HepG2 (cell line): ENCODE results near the gene LRRC45. TPM values are rescaled to one million over a fixed set of nuclear protein-coding genes. Genes with fewer than 3 reads are reported as not detected.
A peak's percentile ranks its signal among the peaks of the same experiment; 100 is the strongest.

Experiments used
- ATAC-seq: fragments of 200-7000 bp; cut with Tn5 transposase; 3 replicates; pipeline ENCODE4 v1.9.1; 2020; ENCODE audit warnings: mild to moderate bottlenecking, moderate library complexity
- Bru-seq: library from RNA; stranded (reverse); fragments of 400-500 nt; gene quantifications from one replicate; lab custom pipeline; 2021; lab: Mats Ljungman, UMichigan
- BruChase-seq, 2 experiments: library from RNA; stranded (reverse); fragments of 400-500 nt; gene quantifications; one replicate each; lab custom pipeline; 2021; lab: Mats Ljungman, UMichigan
- BruUV-seq: library from RNA; stranded (reverse); fragments of 400-500 nt; replicated peaks from 2 replicates; lab custom pipeline; 2021; lab: Mats Ljungman, UMichigan
- CTCF ChIA-PET: fragments of 300-600 bp; formaldehyde crosslinking; extraction: SDS; loops from one replicate; lab custom pipeline; 2021; ENCODE audit warnings: low total read pairs, inconsistent platforms, low intra/inter-chr PET ratio; lab: Yijun Ruan, JAX
- POLR2A ChIA-PET: fragments of 350-600 bp; sonication (Branson Sonifier 250); formaldehyde crosslinking; loops from one replicate; lab custom pipeline; 2020; ENCODE audit warnings: antibody characterized with exemption, inconsistent platforms; lab: Yijun Ruan, JAX
- DNase-seq: peaks from one replicate; pipeline ENCODE4 v3.0.0-alpha.2; 2015; ENCODE audit warnings: low spot score
- FAIRE-seq: peaks from 3 replicates; lab custom pipeline; 2011; peaks lifted over from hg19 to GRCh38; lab: Jason Lieb, UNC
- H2AFZ ChIP-seq: one replicate; pipeline ENCODE4 v1.6.1; 2011; ENCODE audit warnings: low read length, inconsistent platforms
- H3K27ac ChIP-seq: fragments of 300-600 bp; 3 replicates; pipeline ENCODE4 v1.8.0; 2011; ENCODE audit warnings: mixed run types, mild to moderate bottlenecking, mixed read lengths, low read length, inconsistent platforms; ENCODE audit not compliant: insufficient read depth; ENCODE audit errors: extremely low read length
- H3K27me3 ChIP-seq, 2 experiments: fragments of 200-600 bp in 1 of 2; 2 replicates in 1 of 2; 3 replicates in 1 of 2; pipeline versions ENCODE4 v1.6.0 to v1.8.0; 2011; ENCODE audit warnings: low read length in 2 of 2, mild to moderate bottlenecking in 2 of 2, moderate library complexity in 2 of 2, inconsistent platforms in 1 of 2; ENCODE audit not compliant: insufficient read depth in 2 of 2, control insufficient read depth in 1 of 2
- H3K36me3 ChIP-seq, 2 experiments: fragments of 200-600 bp in 1 of 2; replicated peaks in 1 of 2; 2 replicates in 1 of 2; 3 replicates in 1 of 2; pipeline versions ENCODE4 v1.5.1 to v1.8.0; 2011; ENCODE audit warnings: low read length in 2 of 2, inconsistent platforms in 1 of 2; ENCODE audit not compliant: insufficient read depth in 2 of 2, control insufficient read depth in 1 of 2
- H3K4me1 ChIP-seq: 2 replicates; pipeline ENCODE4 v1.5.1; 2012; ENCODE audit warnings: low read length, inconsistent platforms; ENCODE audit not compliant: insufficient read depth
- H3K4me2 ChIP-seq: 2 replicates; pipeline ENCODE4 v1.6.0; 2011; ENCODE audit warnings: low read depth, low read length, inconsistent platforms
- H3K4me3 ChIP-seq, 3 experiments: fragments of 200-600 bp in 1 of 3; sonication (generic), shearing (Covaris generic) in 1 of 3; replicated peaks in 1 of 3; 2 replicates each; pipeline ENCODE4 v1.5.1; 2011 to 2016; ENCODE audit warnings: low read length in 3 of 3, inconsistent platforms in 2 of 3, low read depth in 2 of 3, mild to moderate bottlenecking in 2 of 3, control low read depth in 1 of 3, mixed read lengths in 1 of 3; ENCODE audit not compliant: insufficient read depth in 1 of 3
- H3K79me2 ChIP-seq: one replicate; pipeline ENCODE4 v1.6.1; 2011; ENCODE audit warnings: low read length, inconsistent platforms; ENCODE audit not compliant: insufficient read depth
- H3K9ac ChIP-seq: 2 replicates; pipeline ENCODE4 v1.6.0; 2011; ENCODE audit warnings: mild to moderate bottlenecking, low read depth, low read length, inconsistent platforms; ENCODE audit not compliant: insufficient read depth
- H3K9me3 ChIP-seq: 2 replicates; pipeline ENCODE4 v1.5.1; 2012; ENCODE audit warnings: mild to moderate bottlenecking, low read length
- H4K20me1 ChIP-seq: 2 replicates; pipeline ENCODE4 v1.6.0; 2011; ENCODE audit warnings: inconsistent platforms, mild to moderate bottlenecking, low read length, moderate library complexity; ENCODE audit not compliant: insufficient read depth
- EHMT2 ChIP-seq: fragments of 200-600 bp; sonication (generic); IDR thresholded peaks from 2 replicates; pipeline ENCODE4 v1.7.0; 2017; ENCODE audit warnings: antibody characterized with exemption, low read depth, low read length, borderline replicate concordance
- FOXA3 ChIP-seq: IDR thresholded peaks from 2 replicates; pipeline ENCODE4 v1.6.1; 2016; ENCODE audit warnings: missing genetic modification reagents, missing compliant biosample characterization
- GATAD2A ChIP-seq: IDR thresholded peaks from 2 replicates; pipeline ENCODE4 v1.6.1; 2016
- NR1H2 ChIP-seq: sonication (generic); formaldehyde crosslinking; IDR thresholded peaks from 2 replicates; pipeline ENCODE4 v1.8.1; 2022; ENCODE audit warnings: low read depth, missing genetic modification reagents, borderline replicate concordance
- NRL ChIP-seq: sonication (generic); formaldehyde crosslinking; IDR thresholded peaks from 2 replicates; pipeline ENCODE4 v1.5.0; 2020; ENCODE audit warnings: missing genetic modification reagents, mild to moderate bottlenecking, moderate library complexity, borderline replicate concordance
- ZBTB43 ChIP-seq: sonication (generic); formaldehyde crosslinking; conservative IDR thresholded peaks from 2 replicates; pipeline ENCODE4 v1.4.0; 2020; ENCODE audit warnings: missing genetic modification reagents
- ZNF101 ChIP-seq: sonication (generic); formaldehyde crosslinking; IDR thresholded peaks from 2 replicates; pipeline ENCODE4 v1.4.0; 2020; ENCODE audit warnings: mild to moderate bottlenecking, low read depth, missing genetic modification reagents, borderline replicate concordance
- ZNF670 ChIP-seq: sonication (generic); formaldehyde crosslinking; IDR thresholded peaks from 2 replicates; pipeline ENCODE4 v1.8.0; 2022; ENCODE audit warnings: mild to moderate bottlenecking, missing genetic modification reagents, borderline replicate concordance
- ZNF776 ChIP-seq: sonication (generic); formaldehyde crosslinking; IDR thresholded peaks from 2 replicates; pipeline ENCODE4 v1.4.0; 2020; ENCODE audit warnings: mild to moderate bottlenecking, missing genetic modification reagents
- ZNF883 ChIP-seq: sonication (generic); formaldehyde crosslinking; IDR thresholded peaks from 2 replicates; pipeline ENCODE4 v1.5.1; 2020; ENCODE audit warnings: mild to moderate bottlenecking, missing genetic modification reagents; ENCODE audit errors: not compliant biosample characterization
- ZSCAN21 ChIP-seq: sonication (generic); formaldehyde crosslinking; IDR thresholded peaks from 2 replicates; pipeline ENCODE4 v1.8.0; 2022; ENCODE audit warnings: mild to moderate bottlenecking, missing genetic modification reagents, moderate library complexity, borderline replicate concordance
- WGBS: methylation state at CpG from one replicate; pipeline ENCODE4 v1.1.6; 2017; ENCODE audit warnings: low lambda C conversion rate; 5-methylcytosine and 5-hydroxymethylcytosine counted together
- in situ Hi-C: cut with HindIII; loops from 2 replicates; pipeline ENCODE4 v1.10.0; 2017; ENCODE audit warnings: low pct_unique_long_range_greater_than_20kb; ENCODE audit not compliant: extremely low pct_ligation_motif_present
- intact Hi-C: fragments of 100-400 bp; cut with micrococcal nuclease; formaldehyde crosslinking; loops from one replicate; pipeline ENCODE4 v1.10.0; 2022; ENCODE audit not compliant: unreplicated experiment
- long read RNA-seq, 2 experiments: library from RNA in 1 of 2; library from polyadenylated mRNA in 1 of 2; stranded (forward) in 1 of 2; unstranded in 1 of 2; transcript quantifications; one replicate each; pipeline ENCODE4 v2.0.0, GENCODE V29; 2019 to 2022
- polyA minus RNA-seq, 3 experiments: library from RNA; depleted of rRNA, polyadenylated mRNA; stranded (reverse); fragments of >200 nt; gene quantifications; 2 replicates each; pipeline ENCODE4 v1.2.3, GENCODE V29; 2011; ENCODE audit warnings: low replicate concordance in 1 of 3
- polyA plus RNA-seq, 8 experiments: library from polyadenylated mRNA; depleted of rRNA in 3 of 8; stranded (reverse) in 7 of 8; unstranded in 1 of 8; fragments of >200 nt; fragmentation: Illumina TruSeq in 4 of 8; extraction: Trizol in 4 of 8; gene quantifications; 2 replicates each; pipeline versions ENCODE4 v1.2.1 to v1.2.3, GENCODE V29; 2011 to 2016; ENCODE audit warnings: low read depth in 4 of 8, missing spikeins in 1 of 8, mixed read lengths in 1 of 8; ENCODE audit not compliant: insufficient read depth in 1 of 8
- total RNA-seq, 5 experiments: library from RNA; depleted of rRNA; stranded (reverse); fragments of >200 nt; fragmentation: Illumina TruSeq; extraction: Trizol; gene quantifications; 2 replicates each; pipeline ENCODE4 v1.2.3, GENCODE V29; 2016; ENCODE audit warnings: low read depth in 1 of 5
- TF ChIP-seq, protein P1 (sequence below): sonication (generic); formaldehyde crosslinking; IDR thresholded peaks from 2 replicates; pipeline ENCODE4 v1.4.0; 2020; ENCODE audit warnings: missing genetic modification reagents; ENCODE audit errors: not compliant biosample characterization
- TF ChIP-seq, protein P2 (sequence below): sonication (generic); formaldehyde crosslinking; IDR thresholded peaks from 2 replicates; pipeline ENCODE4 v1.4.0; 2020; ENCODE audit warnings: missing genetic modification reagents

Gene LRRC45
- 21.4 and 48.1 TPM in 2 replicates for total RNA-seq (2016; rRNA removed; fragmentation: Illumina TruSeq; extraction: Trizol)
- 30.2 and 31.8 TPM in 2 replicates for total RNA-seq (2016; cell fraction: cytosol; rRNA removed; fragmentation: Illumina TruSeq; extraction: Trizol; ENCODE audit: low read depth)
- total RNA-seq (2016; cell fraction: insoluble cytoplasmic fraction; rRNA removed; fragmentation: Illumina TruSeq; extraction: Trizol) = 20.6 and 49.6 TPM in 2 replicates
- 14.9 and 19.0 TPM in 2 replicates for total RNA-seq (2016; cell fraction: membrane; rRNA removed; fragmentation: Illumina TruSeq; extraction: Trizol)
- 49.7 and 54.4 TPM in 2 replicates for total RNA-seq (2016; cell fraction: nucleus; rRNA removed; fragmentation: Illumina TruSeq; extraction: Trizol)
- polyA plus RNA-seq (2011; rRNA removed) = 11.6 and 14.1 TPM in 2 replicates
- 5.5 and 10.0 TPM in 2 replicates for polyA plus RNA-seq (2011; cell fraction: cytosol; rRNA removed)
- polyA plus RNA-seq (2011; cell fraction: nucleus; rRNA removed) = 112 and 182 TPM in 2 replicates
- 7.5 and 8.8 TPM in 2 replicates for polyA plus RNA-seq (2012)
- 3.3 and 4.2 TPM in 2 replicates for polyA plus RNA-seq (2016; cell fraction: cytosol; fragmentation: Illumina TruSeq; extraction: Trizol; ENCODE audit: low read depth)
- 19.5 and 19.7 TPM in 2 replicates for polyA plus RNA-seq (2016; cell fraction: insoluble cytoplasmic fraction; fragmentation: Illumina TruSeq; extraction: Trizol; ENCODE audit: low read depth)
- polyA plus RNA-seq (2016; cell fraction: membrane; fragmentation: Illumina TruSeq; extraction: Trizol; ENCODE audit: low read depth) = 9.1 and 9.2 TPM in 2 replicates
- 129 and 136 TPM in 2 replicates for polyA plus RNA-seq (2016; cell fraction: nucleus; fragmentation: Illumina TruSeq; extraction: Trizol; ENCODE audit: insufficient read depth, low read depth)
- polyA minus RNA-seq (2011; rRNA and poly(A)+ RNA removed; ENCODE audit: low replicate concordance) = 11.1 and 15.7 TPM in 2 replicates
- polyA minus RNA-seq (2011; cell fraction: cytosol; rRNA and poly(A)+ RNA removed) = 6.1 and 8.2 TPM in 2 replicates
- polyA minus RNA-seq (2011; cell fraction: nucleus; rRNA and poly(A)+ RNA removed) = 25.0 and 27.2 TPM in 2 replicates
- percentile 53 among the genes with signal in this experiment for Bru-seq, nascent RNA
- BruChase-seq, experiment 1, labeled RNA remaining after a 6-hour chase = percentile 88 among the genes with signal in this experiment
- BruChase-seq, experiment 2, labeled RNA remaining after a 2-hour chase = percentile 74 among the genes with signal in this experiment
- long read RNA-seq, experiment 1, partial matches to known transcripts = 6 of 13 reads
- long read RNA-seq, experiment 1, other reads (novel, unspliced or antisense) = 4 of 13 reads
- long read RNA-seq, experiment 2, transcript LRRC45-201 (17 exons, 2,701 nt) = major isoform, 5 of 16 reads
- long read RNA-seq, experiment 2, partial matches to known transcripts = 8 of 16 reads
- long read RNA-seq, experiment 2, other reads (novel, unspliced or antisense) = 3 of 16 reads

DNA sequence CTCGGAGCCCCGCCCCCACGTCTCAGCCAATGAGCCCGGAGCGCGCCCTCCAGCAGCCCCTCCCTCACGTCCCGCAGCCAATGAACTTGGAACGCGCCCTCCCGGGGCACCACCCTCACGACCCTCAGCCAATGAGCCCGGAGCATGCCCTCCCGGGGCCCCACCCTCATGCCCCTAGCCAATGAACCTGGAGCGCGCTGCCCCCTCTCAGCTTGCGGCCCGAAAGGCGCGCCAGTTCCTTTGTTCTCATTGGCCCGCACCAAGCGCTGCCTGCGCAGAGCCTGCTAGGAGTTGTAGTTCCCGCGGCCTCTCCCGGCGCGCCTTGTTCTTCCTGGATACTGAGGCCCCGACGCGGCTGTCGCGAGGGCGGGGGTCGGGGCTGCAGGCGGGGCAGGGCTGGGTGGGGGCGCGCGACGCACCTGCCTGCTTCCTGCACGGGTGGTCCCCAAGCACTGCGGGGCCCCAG lies at the start of gene LRRC45:
LRRC45 (plus strand) TSS at position 325 of the 466 bp plus-strand sequence. CDS start 339 bp downstream, outside the sequence.
- Histone ChIP-seq H3K4me1 (peaks cover 68% of the 10 kb centered on the region), H3K27me3 (no peaks in the 10 kb centered on the region; a peak in 1 of 5 replicates), H2AFZ (no peak within 1 kb of the TSS), H3K4me3 (peak within 1 kb of the TSS; percentile 80 to 90 (median 90)), H4K20me1 (no peaks in the 10 kb centered on the region; the same call in 1 of the 2 replicates), H3K4me2 (peak within 1 kb of the TSS; percentile 95), H3K27ac (peak within 1 kb of the TSS; percentile 78), H3K9me3 (no peaks in the 10 kb centered on the region), H3K36me3 (peaks cover 0 to under 1% of the 10 kb centered on the region in 2 experiments; a peak in 1 of 5 replicates), H3K79me2 (peaks cover 41% of the 10 kb centered on the region), H3K9ac (peak within 1 kb of the TSS; percentile 95)
- intact Hi-C loops (loop anchor here (1.0 to 5.0 kb wide), 3 partner anchors 14 to 156 kb away; partner anchors contain the start of gene DCXR), in situ Hi-C loops (loop anchor here (5.0 kb wide), 1 partner anchor 66 kb away; no protein-coding TSS in a partner anchor)
- POLR2A ChIA-PET = interaction anchor here (0.6 to 14.1 kb wide), 38 partner anchors 8 to 320 kb away, joined by 3 to 470 read pairs (median 6); partner anchors contain the start of genes ARHGDIA, DCXR, FASN and MAFG
- FAIRE-seq = peak; percentile 99
- peak; percentile 76 for ATAC-seq
- BruUV-seq = no TSS peak
- CTCF ChIA-PET = interaction anchor here (1.0 to 6.8 kb wide), 2 partner anchors 22 to 63 kb away, joined by 3 to 181 read pairs; partner anchors contain the start of gene NOTUM
- WGBS = 1% methylated on average over 19 of the region's 42 CpGs
- DNase-seq = peak; percentile 99
- TF ChIP-seq ZSCAN21 = no peak
- TF ChIP-seq ZNF776 (CRISPR knock-in tag) = no peak
- peak; percentile 25; the same call in 1 of the 2 replicates for TF ChIP-seq ZNF670 (CRISPR knock-in tag)
- no peak for TF ChIP-seq ZNF883 (CRISPR knock-in tag)
- TF ChIP-seq GATAD2A (CRISPR knock-in tag) = 0 out of 2 replicates have a peak, but pooled peaks have one; percentile 2
- TF ChIP-seq ZNF101 (CRISPR knock-in tag) = no peak
- no peak for TF ChIP-seq ZBTB43 (CRISPR knock-in tag)
- TF ChIP-seq, protein P1, sequence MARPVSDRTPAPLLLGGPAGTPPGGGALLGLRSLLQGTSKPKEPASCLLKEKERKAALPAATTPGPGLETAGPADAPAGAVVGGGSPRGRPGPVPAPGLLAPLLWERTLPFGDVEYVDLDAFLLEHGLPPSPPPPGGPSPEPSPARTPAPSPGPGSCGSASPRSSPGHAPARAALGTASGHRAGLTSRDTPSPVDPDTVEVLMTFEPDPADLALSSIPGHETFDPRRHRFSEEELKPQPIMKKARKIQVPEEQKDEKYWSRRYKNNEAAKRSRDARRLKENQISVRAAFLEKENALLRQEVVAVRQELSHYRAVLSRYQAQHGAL = no peak
- TF ChIP-seq EHMT2 = no peak
- TF ChIP-seq FOXA3 (CRISPR knock-in tag) = no peak
- TF ChIP-seq, protein P2, sequence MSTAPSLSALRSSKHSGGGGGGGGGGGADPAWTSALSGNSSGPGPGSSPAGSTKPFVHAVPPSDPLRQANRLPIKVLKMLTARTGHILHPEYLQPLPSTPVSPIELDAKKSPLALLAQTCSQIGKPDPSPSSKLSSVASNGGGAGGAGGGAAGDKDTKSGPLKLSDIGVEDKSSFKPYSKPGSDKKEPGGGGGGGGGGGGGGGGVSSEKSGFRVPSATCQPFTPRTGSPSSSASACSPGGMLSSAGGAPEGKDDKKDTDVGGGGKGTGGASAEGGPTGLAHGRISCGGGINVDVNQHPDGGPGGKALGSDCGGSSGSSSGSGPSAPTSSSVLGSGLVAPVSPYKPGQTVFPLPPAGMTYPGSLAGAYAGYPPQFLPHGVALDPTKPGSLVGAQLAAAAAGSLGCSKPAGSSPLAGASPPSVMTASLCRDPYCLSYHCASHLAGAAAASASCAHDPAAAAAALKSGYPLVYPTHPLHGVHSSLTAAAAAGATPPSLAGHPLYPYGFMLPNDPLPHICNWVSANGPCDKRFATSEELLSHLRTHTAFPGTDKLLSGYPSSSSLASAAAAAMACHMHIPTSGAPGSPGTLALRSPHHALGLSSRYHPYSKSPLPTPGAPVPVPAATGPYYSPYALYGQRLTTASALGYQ = 0 out of 2 replicates have a peak, but pooled peaks have one; percentile 12
- no peak for TF ChIP-seq NRL (CRISPR knock-in tag)
- no peak for TF ChIP-seq NR1H2 (CRISPR knock-in tag)
